ENCODE data around the gene KCNQ1OT1.

Gene KCNQ1OT1

DNA sequence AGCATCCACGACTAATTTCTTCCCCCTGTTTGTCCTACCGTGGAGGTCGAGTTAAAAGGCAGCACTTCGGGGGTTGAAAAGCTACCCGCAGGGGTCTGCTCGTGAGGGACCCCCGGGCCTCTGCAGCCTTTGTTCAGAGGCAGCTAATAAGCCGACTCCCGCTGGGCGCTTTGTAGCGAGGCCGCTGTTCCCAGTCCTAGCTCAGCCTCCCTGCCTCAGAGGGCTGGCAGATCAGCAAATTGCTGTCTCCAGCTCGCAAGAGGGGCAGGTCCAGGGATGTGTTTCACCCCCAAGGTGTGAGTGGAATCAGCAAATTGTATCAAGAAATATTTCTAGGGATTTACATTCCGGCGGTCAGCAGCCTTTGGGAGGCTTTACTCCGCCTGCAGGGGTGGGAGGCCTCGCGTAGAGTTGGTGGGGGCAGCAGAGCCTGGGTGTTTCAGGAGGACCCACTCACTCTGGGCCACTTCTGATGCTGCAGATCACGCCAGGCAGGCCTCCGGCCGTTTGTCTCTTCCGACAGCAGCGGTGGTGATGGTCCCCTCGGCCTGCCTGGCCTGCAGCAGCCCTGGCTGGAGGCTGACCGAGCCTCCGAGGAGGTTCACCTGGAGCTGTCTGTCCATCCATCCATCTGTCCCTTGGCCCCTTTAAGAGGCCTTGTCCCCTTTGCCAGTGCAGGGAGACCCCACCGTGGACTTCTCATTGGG, 21.6 kb upstream of the KCNQ1OT1 start:
- DNase-seq (ENCODE audit: low read depth in 2 of 3, low spot score in 1 of 3): no peak

DNA sequence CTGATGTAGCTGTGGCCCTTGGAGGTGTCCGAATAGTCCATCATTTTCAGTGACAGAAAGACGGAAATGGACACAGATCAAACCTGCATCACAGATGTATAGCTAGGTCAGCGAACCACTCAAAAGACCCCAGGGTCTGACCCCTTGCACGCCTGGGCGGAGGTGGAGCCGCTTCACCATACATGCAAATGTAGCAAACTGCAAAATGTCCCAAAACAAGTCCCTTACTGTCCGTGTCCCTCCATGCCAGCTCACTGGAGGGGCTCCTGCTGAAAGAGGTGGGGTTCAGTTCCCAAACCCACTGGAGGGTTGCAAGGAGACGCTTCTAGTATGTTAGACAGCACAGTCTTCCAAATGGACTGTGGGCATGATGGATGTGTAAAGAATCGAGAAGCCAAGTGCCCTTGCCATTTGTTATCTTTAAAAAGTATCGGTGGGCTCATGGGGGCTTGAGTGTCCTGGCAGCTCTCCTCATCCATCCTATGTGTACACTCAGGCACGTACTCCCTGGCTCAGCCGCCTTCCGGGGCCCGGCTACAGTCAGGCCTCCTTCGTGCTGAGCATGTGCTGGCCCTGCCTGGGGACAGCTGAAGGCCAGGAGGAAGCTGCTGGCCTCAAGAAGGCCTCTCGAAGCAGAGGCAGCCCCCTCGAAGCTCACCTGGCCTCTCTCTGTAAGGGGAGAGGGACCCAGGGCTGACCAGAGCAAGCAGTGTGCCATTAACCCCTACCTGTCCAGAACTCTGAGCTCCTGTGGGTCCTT, 20.2 kb upstream of the KCNQ1OT1 start:
- DNase-seq (ENCODE audit: low read depth in 2 of 3, low spot score in 1 of 3): no peak

DNA sequence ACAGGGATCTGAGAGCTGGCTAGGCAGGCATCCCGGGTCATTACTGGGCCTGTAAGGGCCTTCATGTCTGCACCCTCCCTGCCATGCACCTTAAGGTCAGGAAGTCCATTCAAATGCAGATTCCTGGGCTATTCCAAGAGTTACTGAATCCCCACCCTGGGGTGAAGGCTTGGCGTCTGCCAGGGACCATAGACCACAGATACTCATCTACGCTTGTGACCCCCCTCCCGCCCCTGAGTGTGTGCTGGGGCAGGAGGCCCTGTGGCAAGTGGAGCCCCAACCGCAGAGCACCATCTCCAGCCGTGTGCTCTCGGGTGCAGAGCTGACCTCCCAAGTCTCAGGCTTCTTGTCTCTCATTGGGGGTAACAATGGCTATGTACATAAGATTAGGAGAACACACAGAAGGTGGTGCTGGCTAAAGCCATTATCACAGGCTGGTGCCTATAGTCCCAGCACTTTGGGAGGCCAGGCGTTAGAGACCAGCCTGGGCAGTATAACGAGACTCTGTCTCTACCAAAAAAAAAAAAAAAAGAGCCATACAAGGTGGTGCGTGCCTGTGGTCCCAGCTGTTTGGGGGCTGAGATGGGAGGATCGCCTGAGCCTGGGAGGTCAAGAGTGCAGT, 19.1 kb upstream of the KCNQ1OT1 start:
- DNase-seq (ENCODE audit: low read depth in 2 of 3, low spot score in 1 of 3): no peak

DNA sequence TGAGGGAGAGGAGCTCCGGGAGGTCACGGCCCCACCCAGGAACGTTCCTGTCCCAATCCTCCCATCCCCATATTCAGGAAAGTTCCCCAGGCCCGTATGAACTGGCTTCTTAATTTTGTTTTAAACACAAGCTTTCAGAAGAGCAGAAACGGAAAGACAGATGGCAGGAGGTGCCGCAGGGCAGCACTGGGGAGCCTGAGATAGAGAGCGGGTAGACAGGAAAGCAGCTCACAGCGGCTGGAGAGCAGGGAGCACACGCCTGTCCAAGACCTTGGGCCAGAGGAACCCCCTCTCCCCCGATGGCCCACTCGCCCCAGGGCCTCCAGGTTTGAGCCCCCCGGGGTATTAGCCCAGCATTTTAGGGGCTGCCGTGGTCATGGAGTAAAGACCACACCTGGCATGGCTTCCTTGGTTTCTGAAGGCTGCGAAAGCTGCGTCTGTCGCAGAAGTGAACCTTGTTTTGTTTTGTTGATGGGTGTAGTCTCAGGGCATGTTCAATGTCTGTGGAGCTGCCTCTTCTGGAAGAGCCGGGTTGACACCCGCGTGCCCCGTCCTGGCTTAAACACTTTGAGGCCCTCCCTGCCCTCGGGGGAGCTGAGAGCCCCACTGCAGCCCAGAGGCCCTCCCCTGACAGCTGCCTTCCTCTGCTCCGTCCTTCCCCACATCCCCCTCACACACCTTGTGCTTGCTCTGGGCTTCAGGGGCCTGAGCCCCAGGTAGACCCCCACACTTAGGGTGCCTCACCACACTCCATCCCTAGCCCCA, 17.9 kb upstream of the KCNQ1OT1 start:
- DNase-seq (ENCODE audit: low read depth in 2 of 3, low spot score in 1 of 3): no peak

GRCh38 chr11:2716376-2717095, 16.7 kb upstream of the KCNQ1OT1 start:
- DNase-seq (ENCODE audit: low read depth in 2 of 3, low spot score in 1 of 3): no peak

DNA sequence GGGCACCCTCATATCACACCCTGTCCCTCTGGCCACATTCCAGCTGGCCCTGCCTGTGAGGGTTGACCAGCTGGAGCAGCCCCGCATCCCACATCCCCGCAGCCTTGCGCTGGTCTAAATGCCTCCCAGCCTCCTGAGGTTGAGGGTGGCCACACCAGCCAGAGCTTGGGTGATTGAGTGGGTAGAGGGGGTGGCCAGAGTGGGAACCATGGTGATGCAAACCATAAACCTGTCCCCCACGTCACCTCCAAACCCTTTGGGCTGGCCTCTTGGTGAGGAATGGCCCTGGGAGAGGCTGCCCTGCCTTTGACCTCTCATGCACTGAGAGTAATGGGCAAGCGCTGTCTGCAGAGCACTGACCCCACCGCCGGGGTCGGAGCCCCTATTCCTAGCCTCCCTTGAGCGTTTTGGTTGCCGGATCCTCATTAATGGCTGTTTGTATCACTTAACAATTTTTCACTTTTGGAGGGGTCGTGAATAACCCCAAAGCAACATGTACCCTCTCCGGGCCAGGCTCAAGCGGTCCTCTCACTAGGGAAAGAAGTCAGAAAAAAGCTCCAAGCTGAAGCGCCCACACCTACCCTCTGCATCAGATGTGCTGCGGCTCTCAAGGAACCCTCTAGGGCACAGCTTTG, 16.0 kb upstream of the KCNQ1OT1 start:
- no peak for DNase-seq (ENCODE audit: low read depth in 2 of 3, low spot score in 1 of 3)

DNA sequence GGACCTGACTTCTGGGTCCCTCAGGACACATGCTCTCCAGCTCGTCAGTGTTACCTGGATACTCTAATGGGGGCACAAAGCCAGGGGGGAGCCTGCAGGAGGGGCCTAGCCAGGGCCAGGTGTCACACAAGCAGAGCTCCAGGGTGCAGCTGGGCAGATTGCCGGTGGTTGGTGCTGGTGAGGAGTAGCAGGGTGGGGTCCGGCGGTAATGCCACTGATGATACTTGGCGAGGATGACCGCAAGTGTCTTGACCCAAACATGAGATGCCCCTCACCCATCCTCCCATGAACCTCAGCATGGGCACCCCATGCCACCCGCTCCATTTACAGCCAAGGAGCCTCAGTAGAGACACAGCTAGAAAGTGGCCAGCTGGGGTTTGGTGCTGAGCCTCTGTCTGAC, 15.1 kb upstream of the KCNQ1OT1 start:
- no peak for DNase-seq (ENCODE audit: low read depth in 2 of 3, low spot score in 1 of 3)

GRCh38 chr11:2714463-2714800, 14.6 kb upstream of the KCNQ1OT1 start:
- DNase-seq (ENCODE audit: low read depth in 2 of 3, low spot score in 1 of 3): no peak

GRCh38 chr11:2713661-2714462, 14.1 kb upstream of the KCNQ1OT1 start:
- DNase-seq (ENCODE audit: low read depth in 2 of 3, low spot score in 1 of 3): no peak

GRCh38 chr11:2713094-2713493, 13.3 kb upstream of the KCNQ1OT1 start:
- DNase-seq (ENCODE audit: low read depth in 2 of 3, low spot score in 1 of 3): no peak

GRCh38 chr11:2711161-2711560, 11.4 kb upstream of the KCNQ1OT1 start:
- DNase-seq (ENCODE audit: low read depth in 2 of 3, low spot score in 1 of 3): no peak

DNA sequence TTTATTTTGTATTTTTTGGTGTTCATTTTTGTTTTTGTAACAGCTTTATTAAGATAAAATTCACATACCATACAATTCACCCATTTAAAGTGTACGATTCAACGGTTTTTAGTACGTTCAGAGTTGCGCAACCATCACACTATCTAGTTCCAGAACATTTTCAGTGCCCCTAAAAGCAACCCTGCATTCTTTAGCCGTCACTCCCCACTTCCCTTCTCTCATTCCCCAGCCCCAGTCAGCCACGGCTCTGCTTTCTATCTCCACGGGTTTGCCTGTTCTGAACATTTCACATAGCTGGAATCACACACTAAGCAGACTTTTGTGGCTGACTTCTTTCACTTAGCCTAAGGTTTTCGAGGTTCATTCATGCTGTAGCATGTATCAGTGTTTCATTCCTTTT, 9.6 kb upstream of the KCNQ1OT1 start:
- DNase-seq (ENCODE audit: low read depth in 2 of 3, low spot score in 1 of 3): no peak

DNA sequence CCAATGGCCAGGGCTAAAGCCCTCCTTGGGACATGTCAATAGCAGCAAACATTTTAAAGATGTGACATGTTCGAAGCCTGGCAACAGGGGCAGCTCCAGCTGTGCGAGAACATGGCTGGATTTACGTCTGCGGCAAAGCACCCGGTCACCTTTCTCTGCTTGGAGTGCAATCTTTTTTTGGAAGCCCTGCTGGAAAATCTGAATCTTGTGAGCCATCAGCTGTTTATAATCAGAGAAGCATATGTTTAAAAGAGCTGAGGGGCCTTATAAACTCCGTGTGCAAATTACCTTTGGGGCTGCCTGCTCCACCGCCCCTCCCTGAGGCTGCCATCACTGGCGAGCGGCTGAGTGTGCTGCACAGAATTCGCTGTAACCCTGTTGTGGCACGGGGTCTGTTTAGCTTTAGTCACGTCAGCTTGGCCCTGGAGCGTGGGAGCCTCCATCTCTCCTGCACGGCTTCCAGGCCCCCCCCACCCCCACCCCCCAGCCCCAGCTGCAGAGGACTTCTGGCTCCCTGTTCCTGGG, 9.0 kb upstream of the KCNQ1OT1 start:
- no peak for DNase-seq (ENCODE audit: low read depth in 2 of 3, low spot score in 1 of 3)

GRCh38 chr11:2708151-2708581, 8.4 kb upstream of the KCNQ1OT1 start:
- DNase-seq (ENCODE audit: low read depth in 2 of 3, low spot score in 1 of 3): no peak

DNA sequence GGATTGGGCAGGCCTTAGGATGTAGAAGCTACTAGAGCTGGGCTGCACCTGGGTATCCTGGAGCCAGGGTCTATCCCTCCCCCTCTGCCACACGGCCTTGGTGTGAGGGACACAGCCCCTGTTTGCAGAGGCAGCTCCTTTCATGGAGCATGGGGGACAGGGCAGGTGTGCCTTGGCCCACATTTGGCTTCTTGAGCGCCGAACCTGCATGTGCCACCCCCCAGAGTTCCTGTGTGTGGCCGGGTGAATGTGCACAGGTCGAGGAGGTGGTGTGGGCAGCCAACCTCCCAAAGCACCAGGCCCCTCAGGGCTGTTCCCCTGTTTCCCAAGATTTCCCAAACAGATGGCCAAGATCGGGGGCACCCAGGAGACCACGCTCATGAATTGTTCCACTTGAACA, 7.9 kb upstream of the KCNQ1OT1 start:
- DNase-seq (ENCODE audit: low read depth in 2 of 3, low spot score in 1 of 3): no peak

DNA sequence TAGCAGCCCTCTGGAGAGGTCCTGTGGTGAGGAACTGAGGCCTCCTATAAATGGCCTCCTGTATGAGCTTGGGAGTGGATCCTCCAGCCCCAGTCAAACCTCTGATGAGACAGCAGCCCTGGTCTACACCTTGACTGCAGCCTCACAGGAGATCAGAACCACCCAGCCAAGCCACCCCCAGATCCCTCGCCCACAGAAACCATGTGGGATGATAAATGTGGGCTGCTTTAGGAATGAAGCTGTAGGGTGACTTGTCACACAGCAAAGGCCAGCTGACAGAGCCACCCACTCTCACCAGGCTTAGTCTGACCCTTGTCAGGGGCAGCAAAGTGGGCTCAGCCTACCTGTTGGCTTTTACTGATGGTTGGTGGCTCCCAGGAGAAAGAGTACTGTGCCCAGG, 6.5 kb upstream of the KCNQ1OT1 start:
- DNase-seq (ENCODE audit: low read depth in 2 of 3, low spot score in 1 of 3): no peak

GRCh38 chr11:2704896-2705606, 5.3 kb upstream of the KCNQ1OT1 start:
- DNase-seq (ENCODE audit: low read depth in 2 of 3, low spot score in 1 of 3): no peak

DNA sequence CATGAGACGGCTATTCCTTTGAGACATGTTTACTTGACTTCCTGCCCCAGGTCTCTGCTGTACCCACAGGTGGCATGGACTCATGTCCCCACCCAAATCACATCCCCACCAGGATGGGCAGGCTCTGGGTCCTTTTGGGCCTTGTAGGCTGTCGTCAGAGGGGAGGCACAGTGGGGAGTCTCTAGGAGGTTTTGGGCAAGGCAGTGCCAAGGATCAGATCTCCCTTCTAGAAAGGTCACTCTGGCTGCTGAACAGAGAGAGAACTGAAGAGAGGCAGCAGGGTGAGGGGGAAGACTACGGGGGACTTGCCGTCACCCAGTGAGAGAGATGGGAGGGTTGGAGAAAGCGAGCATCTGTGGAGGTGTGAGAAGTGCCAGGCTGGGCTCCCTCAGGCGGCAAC, 4.6 kb upstream of the KCNQ1OT1 start:
- no peak for DNase-seq (ENCODE audit: low read depth in 2 of 3, low spot score in 1 of 3)
